ENCODE data around the gene POC1B.

DNA sequence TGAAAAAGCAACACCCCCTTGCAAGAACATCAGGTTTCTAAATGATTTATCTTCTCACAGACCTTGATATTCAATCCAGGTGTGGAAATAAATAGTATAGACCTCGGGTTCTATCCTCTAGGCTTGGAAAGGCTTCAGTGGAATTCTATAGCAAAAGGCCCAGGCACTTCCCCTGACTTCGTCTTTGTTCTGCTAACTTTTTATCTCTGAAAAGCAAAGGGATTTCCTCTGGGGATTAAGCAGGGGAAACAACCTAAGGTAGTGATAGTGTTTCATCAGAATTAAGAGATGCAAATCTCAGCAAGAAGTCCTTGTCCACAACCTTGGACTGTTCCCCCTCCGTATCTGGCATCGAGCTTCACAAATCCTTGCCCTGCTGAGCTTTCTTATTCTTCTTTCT is 114.0 kb downstream of the POC1B start:
- TF ChIP-seq, protein P1, sequence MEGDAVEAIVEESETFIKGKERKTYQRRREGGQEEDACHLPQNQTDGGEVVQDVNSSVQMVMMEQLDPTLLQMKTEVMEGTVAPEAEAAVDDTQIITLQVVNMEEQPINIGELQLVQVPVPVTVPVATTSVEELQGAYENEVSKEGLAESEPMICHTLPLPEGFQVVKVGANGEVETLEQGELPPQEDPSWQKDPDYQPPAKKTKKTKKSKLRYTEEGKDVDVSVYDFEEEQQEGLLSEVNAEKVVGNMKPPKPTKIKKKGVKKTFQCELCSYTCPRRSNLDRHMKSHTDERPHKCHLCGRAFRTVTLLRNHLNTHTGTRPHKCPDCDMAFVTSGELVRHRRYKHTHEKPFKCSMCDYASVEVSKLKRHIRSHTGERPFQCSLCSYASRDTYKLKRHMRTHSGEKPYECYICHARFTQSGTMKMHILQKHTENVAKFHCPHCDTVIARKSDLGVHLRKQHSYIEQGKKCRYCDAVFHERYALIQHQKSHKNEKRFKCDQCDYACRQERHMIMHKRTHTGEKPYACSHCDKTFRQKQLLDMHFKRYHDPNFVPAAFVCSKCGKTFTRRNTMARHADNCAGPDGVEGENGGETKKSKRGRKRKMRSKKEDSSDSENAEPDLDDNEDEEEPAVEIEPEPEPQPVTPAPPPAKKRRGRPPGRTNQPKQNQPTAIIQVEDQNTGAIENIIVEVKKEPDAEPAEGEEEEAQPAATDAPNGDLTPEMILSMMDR (IDR thresholded peaks at IDR 0.05): no peak
- no peak for TF ChIP-seq POLR2A (IDR thresholded peaks at IDR 0.05)
